Measurements from ENCODE around the gene WEE2. TPM values are rescaled to one million over a fixed set of nuclear protein-coding genes. Genes with fewer than 3 reads are reported as not detected.

The WEE2 gene
- total and polyA plus RNA-seq, 8 donors, result 0.23 to 0.64 (median 0.44) TPM; not detected in 2

- no peaks in the 10 kb centered on the region for H3K4me1 ChIP-seq
- no peaks in the 10 kb centered on the region for H3K27me3 ChIP-seq
- no peaks in the 10 kb centered on the region for H3K36me3 ChIP-seq
- ATAC-seq (no peak), DNase-seq (no peak)
- no peaks in the 10 kb centered on the region for H3K9me3 ChIP-seq
- TF ChIP-seq CTCF (IDR thresholded peaks at IDR 0.05), result no peak
- intact Hi-C loops (cut with DNase I), result no loop called here
- no peak overlapping the region for H3K4me3 ChIP-seq
- H3K27ac ChIP-seq, result no peak overlapping the region
Observed at GRCh38 chr7:141722529-141722928, 14.4 kb downstream of the WEE2 start.

- intact Hi-C loops (cut with DNase I), result loop anchor here in 1 of 2 donors (5.0 kb wide), 1 partner anchor 77 kb away; no protein-coding TSS in a partner anchor
- Histone ChIP-seq H3K4me1 (no peaks in the 10 kb centered on the region), H3K4me3 (no peak overlapping the region), H3K36me3 (no peaks in the 10 kb centered on the region), H3K27me3 (no peaks in the 10 kb centered on the region), H3K9me3 (no peaks in the 10 kb centered on the region), H3K27ac (no peak overlapping the region)
- DNase-seq, result no peak
- ATAC-seq, result no peak
- no peak for TF ChIP-seq CTCF (IDR thresholded peaks at IDR 0.05)
Observed at GRCh38 chr7:141729020-141729419, 20.9 kb downstream of the WEE2 start.

- ATAC-seq (no peak), DNase-seq (no peak)
- TF ChIP-seq CTCF (IDR thresholded peaks at IDR 0.05), result no peak
- Histone ChIP-seq H3K9me3 (no peaks in the 10 kb centered on the region), H3K36me3 (no peaks in the 10 kb centered on the region), H3K4me1 (no peaks in the 10 kb centered on the region), H3K4me3 (no peak overlapping the region), H3K27me3 (no peaks in the 10 kb centered on the region), H3K27ac (no peak overlapping the region)
- intact Hi-C loops (cut with DNase I), result no loop called here
Observed at GRCh38 chr7:141731476-141732149, 23.5 kb downstream of the WEE2 start.

- no peak for TF ChIP-seq CTCF (IDR thresholded peaks at IDR 0.05)
- Histone ChIP-seq H3K36me3 (peaks cover 0 to 20% of the 10 kb centered on the region in 2 donors), H3K9me3 (no peaks in the 10 kb centered on the region), H3K27ac (peak overlapping the region; percentile 81 to 92), H3K27me3 (no peaks in the 10 kb centered on the region), H3K4me3 (peak overlapping the region; percentile 60 to 69), H3K4me1 (peaks cover 5 to 29% of the 10 kb centered on the region in 2 donors)
- intact Hi-C loops (cut with DNase I), result no loop called here
- DNase-seq, result no peak
- ATAC-seq, result peak; percentile 32
Observed at GRCh38 chr7:141737118-141737835, 29.1 kb downstream of the WEE2 start.

- ATAC-seq (peak; percentile 96), DNase-seq (peak; percentile 92 to 96 (median 93))
- Histone ChIP-seq H3K4me1 (peaks cover 5 to 29% of the 10 kb centered on the region in 2 donors), H3K4me3 (peak within 1 kb of the TSS; percentile 60 to 69), H3K27me3 (no peaks in the 10 kb centered on the region), H3K27ac (peak within 1 kb of the TSS; percentile 81 to 92), H3K36me3 (peaks cover 0 to 27% of the 10 kb centered on the region in 2 donors), H3K9me3 (no peaks in the 10 kb centered on the region)
- peak; percentile 72 to 80 for TF ChIP-seq CTCF (IDR thresholded peaks at IDR 0.05)
- intact Hi-C loops (cut with DNase I), result no loop called here
Observed at GRCh38 chr7:141737836-141738591, 29.9 kb downstream of the WEE2 start, which contains the start of gene SSBP1. Gene SSBP1 (plus strand): TSS chr7:141738358. CDS start chr7:141739167, 809 bp downstream.

Data from left lung (tissue), 10 donors.